SU-DHL-6 (cell line): ENCODE measurements around the gene PLCB1.

ENCODE experiments used
- EZH2phosphoT487 ChIP-seq: fragments of 200-600 bp; sonication (generic), shearing (Covaris generic); conservative IDR thresholded peaks from 2 replicates; pipeline ENCODE4 v1.6.1; 2018; ENCODE audit warnings: mild to moderate bottlenecking, antibody characterized with exemption, low read length, moderate library complexity, mixed read lengths
- TF ChIP-seq, protein P1 (sequence below): fragments of 200-600 bp; sonication (generic); IDR thresholded peaks from one replicate; pipeline ENCODE4 v1.5.1; 2017; ENCODE audit warnings: antibody characterized with exemption, mild to moderate bottlenecking, low read length, moderate library complexity; ENCODE audit not compliant: insufficient read depth, poor library complexity, severe bottlenecking

DNA sequence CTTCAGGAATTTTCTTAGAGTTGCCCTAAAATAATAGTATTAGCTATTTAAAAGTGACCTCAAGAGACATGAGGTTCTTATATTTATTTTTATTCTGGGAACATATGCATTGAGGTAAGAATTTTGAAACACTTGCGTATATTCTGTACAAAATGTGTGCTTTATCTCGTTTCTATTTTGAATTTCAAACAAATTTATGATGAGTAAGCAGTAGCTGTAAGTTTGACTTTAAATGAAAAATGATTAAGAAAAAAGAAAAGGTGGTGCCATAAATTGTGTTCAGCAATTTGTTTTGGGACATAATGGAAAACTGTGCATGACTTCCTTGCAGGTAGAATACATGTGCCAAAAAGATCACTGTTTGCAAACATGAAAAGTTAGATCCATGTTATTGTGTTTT is 503.8 kb downstream of the PLCB1 start:
- TF ChIP-seq, protein P1, sequence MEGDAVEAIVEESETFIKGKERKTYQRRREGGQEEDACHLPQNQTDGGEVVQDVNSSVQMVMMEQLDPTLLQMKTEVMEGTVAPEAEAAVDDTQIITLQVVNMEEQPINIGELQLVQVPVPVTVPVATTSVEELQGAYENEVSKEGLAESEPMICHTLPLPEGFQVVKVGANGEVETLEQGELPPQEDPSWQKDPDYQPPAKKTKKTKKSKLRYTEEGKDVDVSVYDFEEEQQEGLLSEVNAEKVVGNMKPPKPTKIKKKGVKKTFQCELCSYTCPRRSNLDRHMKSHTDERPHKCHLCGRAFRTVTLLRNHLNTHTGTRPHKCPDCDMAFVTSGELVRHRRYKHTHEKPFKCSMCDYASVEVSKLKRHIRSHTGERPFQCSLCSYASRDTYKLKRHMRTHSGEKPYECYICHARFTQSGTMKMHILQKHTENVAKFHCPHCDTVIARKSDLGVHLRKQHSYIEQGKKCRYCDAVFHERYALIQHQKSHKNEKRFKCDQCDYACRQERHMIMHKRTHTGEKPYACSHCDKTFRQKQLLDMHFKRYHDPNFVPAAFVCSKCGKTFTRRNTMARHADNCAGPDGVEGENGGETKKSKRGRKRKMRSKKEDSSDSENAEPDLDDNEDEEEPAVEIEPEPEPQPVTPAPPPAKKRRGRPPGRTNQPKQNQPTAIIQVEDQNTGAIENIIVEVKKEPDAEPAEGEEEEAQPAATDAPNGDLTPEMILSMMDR = no peak
- no peak for TF ChIP-seq EZH2phosphoT487
